Activated gamma-delta T cell treated with anti-CD3 and anti-CD28 coated beads, Interleukin-2, amount 50 U/mL, for 16 hours (primary cell): ENCODE data around the gene EI24.

Experiments used
- DNase-seq: peaks from one replicate; pipeline ENCODE4 v3.0.0-alpha.2; 2020; ENCODE audit warnings: low read depth

EI24 gene

DNA sequence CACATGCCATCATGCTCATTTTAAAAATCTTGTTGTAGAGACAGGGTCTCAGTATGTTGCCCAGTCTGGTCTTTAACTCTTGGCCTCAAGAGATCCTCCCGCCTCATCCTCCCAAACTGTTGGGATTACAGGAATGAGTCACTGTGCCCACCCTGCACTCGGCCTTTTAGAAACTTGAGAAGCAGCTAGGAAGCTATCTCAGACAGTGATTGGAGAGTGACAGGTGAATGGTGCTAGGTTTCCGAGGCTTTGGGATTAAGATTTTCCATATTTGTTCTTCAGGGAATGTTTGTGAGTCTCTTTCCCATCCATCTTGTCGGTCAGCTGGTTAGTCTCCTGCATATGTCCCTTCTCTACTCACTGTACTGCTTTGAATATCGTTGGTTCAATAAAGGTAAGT is 10.5 kb downstream of the EI24 start:
- DNase-seq = no peak

GRCh38 chr11:125583496-125583895 is 14.2 kb downstream of the EI24 start:
- DNase-seq = no peak

DNA sequence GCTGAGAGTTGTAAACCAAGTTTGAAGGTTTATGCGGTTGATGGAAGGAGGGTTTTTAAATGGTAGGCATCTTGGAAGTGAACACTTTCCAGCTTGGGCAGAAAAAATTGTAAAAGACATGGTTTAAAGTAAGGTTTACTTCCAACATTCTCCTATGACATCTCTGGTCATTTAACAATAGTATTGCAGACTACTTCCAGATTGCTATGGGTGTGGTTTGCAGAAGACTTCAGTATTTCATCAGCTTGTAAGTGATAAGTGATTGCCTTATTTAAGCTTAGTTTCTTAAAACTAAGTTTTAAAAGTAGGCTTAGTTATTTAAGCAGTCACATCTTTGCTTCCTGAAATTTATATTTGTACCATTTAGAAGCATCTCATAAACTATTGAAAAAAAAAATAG is 16.2 kb downstream of the EI24 start:
- DNase-seq = no peak

- no peak for DNase-seq
Observed at GRCh38 chr11:125586623-125587022, 17.3 kb downstream of the EI24 start.

GRCh38 chr11:125587480-125587879 is 18.2 kb downstream of the EI24 start:
- no peak for DNase-seq

DNA sequence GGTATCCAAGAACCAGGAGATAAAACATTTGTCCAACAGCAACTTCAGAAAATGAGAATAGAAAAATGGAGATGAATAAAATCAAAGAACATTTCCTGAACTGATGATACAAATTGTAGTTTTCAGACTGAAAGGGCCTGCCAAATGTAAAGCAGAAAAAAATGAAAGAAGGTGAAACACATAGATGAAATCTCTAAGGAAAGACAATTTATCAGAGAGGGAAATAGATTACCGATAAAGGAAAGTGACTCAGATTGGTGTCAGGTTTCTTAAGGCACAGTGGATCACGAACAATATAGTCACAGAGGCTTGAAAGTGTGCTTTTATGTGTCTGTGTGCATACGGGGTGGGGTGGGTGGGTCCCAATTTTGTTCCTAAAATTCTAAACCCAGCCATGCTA is 19.2 kb downstream of the EI24 start:
- DNase-seq = no peak

DNA sequence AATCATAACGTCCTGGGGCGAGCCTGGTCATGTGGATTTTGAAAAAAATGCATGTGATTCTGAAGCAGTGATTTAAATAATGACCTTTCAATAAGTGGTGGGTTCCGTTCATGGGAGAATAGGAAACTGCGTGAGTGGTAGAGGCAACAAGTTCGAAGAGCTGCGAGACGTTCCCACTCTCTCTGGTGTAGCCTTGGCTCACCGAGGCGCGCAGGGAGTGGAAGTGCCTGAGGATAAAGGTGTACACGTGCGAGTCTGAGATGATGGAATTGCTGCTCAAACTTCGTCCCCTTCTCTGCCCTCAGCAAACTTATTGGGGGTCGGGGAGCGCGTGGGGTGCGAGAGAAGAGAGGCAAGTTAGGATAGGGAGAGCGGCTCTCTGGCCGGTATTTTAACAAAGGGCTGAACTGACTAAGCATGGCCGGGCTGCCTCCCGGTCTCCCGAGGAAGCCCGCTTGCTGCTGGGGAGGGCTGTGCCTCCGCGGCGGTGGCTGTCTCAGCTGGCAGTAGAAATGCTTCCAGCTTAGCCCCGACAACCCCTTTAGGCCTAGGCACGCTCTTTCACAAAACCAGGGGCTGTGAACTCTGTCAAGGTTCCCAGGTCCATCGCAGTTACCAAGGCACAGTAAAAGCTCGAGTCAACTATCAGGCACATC is 22.5 kb downstream of the EI24 start:
- no peak for DNase-seq

DNA sequence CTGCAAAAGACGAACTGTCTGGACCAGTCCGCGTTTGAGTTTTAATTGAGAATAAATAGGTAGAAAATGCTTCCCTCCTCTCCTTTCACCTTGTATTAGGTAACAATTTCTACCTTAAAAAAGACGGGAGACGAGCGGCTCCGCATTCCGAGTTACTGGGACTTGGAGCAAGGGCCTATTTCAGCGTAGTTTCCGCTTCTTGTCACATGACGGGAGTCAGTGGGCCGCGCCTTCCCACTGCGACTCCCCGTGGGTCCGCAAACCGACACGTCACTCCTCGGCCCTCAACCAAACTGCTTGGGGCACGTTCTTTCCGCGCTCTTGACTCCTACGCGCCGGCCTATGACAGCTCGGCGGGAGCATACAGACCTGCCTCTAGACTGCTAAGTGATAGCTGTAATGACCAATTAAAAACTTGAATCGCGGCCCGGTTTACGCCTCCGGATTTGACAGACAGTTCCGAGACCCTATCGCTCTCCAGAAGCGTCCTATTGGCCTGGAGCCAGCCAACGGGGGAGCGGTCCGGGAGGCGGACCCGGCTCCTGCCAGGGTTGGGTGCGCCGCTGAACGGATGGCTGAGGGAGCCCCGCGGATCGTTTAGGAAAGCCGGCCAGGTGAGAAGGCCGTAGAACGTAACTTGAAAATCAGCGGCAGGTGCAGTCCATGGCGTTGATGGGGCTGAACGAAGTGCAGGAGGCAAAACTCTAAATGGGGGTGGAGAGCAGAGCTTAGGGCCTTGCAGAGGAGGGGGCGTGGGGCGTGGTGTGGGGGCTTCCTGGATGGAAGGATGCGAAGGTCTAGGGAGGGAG is 23.2 kb downstream of the EI24 start, which contains the start of gene STT3A:
TSS of gene STT3A (plus strand) at position 548 of the 809 bp plus-strand sequence. CDS start 3,064 bp downstream, outside the sequence.
- DNase-seq = peak; percentile 96

- DNase-seq = no peak
Observed at GRCh38 chr11:125593114-125593820, 24.0 kb downstream of the EI24 start.

DNA sequence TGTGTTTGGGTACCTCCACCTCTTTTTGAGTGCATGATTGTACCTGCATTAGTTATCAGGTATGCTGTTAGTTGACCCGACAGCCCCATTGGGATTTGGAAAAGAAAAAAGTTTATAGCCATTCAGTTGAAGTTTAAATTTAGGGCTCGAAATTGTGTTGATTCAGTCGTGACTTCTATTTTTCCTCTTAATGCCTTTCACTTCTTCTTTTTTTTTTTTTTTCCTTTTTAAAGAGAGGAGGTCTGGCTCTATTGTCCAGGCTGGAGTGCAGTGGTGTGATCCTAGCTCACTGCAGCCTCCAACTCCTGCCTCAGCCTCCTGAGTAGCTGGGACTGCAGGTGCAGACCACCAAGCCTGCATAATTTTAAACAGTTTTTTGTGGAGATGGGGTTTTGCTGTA is 25.7 kb downstream of the EI24 start:
- DNase-seq = no peak

DNA sequence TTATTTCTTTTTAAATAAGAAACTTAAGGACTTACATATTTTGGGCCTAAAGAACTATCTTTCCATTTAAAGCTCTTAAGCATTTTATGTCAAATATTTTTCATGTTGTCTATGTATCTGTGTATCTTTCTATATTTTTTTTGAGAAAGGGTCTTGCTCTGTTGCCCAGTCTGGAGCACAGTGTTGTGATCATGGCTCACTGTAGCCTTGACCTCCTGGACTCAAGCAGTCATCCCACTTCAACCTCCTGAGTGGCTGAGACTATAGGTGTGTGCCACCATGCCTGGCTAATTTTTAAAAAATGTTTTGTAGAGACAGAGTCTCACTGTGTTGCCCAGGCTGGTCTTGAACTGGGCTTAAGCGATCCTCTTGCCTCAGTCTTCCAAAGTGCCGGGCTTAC is 31.4 kb downstream of the EI24 start:
- no peak for DNase-seq

DNA sequence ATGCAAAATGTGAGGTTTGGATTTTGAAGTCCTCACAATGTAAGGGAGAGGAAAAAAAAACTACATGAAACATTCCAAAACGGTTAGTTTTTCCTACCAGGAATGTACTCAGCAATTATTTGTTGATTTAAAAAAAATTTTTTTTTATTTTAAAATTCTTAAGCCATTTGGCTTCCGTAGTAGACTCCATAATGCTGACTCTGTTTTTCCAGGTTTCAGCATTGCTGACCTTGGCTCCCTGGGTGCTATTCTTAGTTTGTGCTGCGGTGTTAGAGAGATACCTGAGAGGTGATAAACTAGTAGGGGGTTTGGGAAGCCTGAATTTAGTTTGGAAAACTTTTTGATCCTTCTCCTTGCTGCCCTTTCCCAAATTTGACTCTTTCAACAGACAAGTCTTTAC is 33.9 kb downstream of the EI24 start:
- DNase-seq = no peak

- DNase-seq = no peak
Observed at GRCh38 chr11:125605417-125605816, 36.1 kb downstream of the EI24 start.

DNA sequence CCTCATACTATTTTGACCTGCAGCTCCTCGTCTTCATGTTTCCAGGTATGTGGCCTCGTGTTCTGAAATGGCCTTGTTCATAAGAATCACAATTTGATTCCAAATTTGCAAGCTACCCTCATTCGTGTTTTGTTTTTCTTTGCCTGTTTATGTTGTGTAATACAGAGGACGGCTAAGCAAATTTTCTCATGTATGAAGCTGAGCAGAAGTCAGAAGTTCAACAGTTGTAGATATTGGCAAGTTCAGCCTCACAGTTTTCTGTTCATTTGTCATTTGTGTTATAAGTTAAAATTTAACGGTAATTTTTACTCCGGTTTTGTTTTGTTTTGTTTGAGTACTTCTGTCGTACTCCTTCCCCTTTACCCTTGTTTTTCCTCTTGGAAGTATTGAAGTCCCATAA is 40.3 kb downstream of the EI24 start:
- DNase-seq = no peak

DNA sequence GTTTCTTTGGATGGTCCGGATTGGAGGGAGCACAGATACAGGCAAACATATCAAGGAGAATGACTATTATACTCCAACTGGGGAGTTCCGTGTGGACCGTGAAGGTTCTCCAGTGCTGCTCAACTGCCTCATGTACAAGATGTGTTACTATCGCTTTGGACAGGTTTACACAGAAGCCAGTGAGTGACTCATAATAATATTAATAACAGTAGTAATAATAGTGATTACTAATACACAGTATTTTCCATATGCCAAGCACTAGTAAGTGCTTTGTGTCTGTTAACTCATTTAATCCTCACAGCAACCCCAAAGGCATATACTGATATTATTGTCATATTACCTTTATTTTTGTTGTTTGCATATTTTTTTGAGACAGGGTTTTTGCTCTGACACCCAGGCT is 49.1 kb downstream of the EI24 start:
- DNase-seq = no peak

DNA sequence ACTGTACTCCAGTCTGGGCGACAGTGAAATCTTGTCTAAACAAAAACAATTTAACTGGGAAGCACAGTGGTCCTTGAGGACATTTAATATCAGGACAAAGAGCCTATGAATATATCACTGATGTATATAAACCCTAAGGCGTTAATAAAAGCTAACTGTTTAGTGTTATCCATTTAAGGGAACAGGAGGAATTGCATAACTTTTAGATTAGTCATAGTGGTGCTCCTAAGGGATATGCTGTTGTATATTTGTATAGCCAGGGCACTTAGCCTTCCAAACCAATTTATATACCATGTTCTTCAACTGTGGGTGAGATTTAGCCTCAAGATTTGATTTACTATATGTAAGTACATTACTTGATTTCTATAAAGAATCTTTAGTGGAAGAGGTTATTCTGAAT is 52.7 kb downstream of the EI24 start:
- no peak for DNase-seq

DNA sequence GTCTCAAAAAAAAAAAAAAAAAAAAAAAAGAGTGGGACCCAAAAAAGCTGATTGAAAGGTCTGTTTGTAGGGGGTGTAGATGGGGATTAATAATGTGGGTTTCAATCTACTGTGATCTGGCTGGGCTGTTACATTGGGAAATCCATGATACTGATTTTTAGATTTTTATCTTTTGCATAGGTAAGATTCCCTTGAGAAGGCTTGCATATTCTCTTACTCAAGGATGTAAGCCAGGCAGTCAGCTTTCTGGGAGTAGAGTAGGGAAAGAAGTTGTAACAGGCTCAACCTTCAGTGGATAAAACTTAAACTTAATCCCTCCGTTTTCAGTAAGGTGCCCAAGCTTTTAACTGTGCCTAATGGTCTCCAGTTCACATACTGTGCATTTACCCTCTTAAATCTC is 53.8 kb downstream of the EI24 start:
- no peak for DNase-seq

GRCh38 chr11:125624756-125625213 is 55.5 kb downstream of the EI24 start, which contains the start of gene CHEK1:
Gene CHEK1, plus strand, starts transcription at chr11:125625163. Its CDS starts 1,606 bp downstream, at chr11:125626769.
- no peak for DNase-seq

GRCh38 chr11:125625225-125625629 is 56.0 kb downstream of the EI24 start:
- DNase-seq = no peak

GRCh38 chr11:125625630-125626287 is 56.5 kb downstream of the EI24 start:
- DNase-seq = peak; percentile 70

DNA sequence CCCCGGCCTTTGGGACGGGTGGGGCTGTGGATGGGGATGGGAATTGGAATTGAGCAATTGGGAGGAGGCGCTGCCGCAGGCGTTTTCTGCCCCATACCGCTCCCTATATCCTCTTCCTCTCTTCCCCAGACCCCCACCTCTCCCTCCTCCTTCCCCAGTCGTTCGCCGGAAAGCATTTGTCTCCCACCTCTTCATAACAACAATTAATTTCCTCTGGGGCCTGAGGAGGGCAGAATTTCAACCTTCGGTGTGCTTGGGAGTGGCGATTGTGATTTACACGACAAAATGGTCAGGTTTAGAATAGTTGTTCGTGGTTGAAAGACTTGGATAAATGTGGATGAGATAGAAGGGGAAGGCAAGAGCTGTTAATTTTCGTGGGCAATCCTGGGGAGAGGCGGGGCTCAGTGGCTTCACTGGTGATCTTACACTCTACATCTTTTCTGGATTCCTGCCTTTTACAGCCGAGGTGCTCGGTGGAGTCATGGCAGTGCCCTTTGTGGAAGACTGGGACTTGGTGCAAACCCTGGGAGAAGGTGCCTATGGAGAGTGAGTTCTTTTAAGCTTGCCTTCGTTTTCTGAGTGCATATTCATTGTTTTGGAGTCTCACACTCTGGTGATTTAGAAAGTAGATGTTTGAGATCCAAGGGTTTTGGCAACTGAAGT is 57.1 kb downstream of the EI24 start:
- peak; percentile 5 for DNase-seq
